Measurements from ENCODE around the gene ZNF207.
"Not testable (repeated sequence)": the region's sequence is repeated elsewhere in the genome, so short reads cannot be mapped to it uniquely, and the experiment has no call there.

The ZNF207 gene

DNA sequence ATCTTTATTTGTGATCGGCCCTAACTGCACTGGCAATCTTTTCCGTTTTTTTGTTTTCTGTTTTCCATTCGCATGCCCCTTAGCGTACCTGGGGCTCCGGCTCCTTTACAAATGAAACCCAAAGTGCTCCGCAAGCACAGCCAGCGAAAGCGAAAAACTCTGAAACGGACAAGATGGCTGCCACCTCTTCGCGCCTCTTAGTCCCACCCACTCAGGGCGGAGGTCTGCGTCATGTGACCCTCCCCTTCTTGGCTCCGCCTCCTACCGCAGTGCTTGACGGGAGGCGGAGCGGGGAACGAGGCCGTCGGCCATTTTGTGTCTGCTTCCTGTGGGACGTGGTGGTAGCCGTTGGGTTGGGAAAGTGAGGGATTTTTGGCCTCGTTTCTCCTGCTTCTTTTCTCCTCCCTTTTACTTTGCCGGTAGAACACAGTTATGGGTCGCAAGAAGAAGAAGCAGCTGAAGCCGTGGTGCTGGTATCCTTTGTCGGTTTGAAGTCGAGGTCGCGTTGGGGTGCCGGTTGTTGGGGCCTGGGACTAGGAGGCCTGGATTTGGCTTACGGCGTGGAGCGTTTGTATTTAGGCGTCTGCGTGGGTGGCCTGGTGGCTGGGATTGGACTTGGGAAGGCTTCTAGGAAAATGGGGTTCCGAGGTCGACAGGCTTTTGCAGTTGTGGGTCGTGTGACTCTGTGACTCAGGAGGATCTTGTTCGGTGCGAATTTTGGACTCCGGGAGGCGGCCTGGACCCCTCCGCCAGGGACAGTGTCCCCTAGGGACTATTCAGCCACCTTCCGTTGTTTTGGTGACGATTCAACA lies at the start of gene ZNF207:
Gene ZNF207 (plus strand): TSS at position 304 of the 812 bp plus-strand sequence. CDS start 129 bp downstream, at position 433.
- peak; percentile 97 for DNase-seq (ENCODE audit: low spot score)

DNA sequence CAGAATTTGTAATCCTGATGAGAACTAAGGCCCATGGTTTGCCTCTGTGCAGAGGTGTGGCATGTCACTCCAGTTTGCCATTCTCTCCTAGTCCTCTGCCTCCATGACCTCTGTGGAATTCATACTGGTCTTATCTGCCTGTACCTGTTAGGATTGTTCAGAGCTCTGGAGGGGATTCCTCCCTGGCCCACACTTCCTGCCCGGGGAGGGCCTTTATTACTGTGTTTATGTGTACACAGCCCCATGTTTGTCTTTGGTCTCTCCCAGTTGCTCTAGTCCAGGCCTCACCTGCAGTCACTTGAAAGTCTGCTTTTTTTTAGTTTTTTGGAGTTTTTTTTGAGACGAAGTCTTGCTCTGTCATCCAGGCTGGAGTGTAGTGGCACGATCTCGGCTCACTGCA lies 47.9 kb upstream of the ZNF207 start:
- no peak for DNase-seq (ENCODE audit: low spot score)

DNA sequence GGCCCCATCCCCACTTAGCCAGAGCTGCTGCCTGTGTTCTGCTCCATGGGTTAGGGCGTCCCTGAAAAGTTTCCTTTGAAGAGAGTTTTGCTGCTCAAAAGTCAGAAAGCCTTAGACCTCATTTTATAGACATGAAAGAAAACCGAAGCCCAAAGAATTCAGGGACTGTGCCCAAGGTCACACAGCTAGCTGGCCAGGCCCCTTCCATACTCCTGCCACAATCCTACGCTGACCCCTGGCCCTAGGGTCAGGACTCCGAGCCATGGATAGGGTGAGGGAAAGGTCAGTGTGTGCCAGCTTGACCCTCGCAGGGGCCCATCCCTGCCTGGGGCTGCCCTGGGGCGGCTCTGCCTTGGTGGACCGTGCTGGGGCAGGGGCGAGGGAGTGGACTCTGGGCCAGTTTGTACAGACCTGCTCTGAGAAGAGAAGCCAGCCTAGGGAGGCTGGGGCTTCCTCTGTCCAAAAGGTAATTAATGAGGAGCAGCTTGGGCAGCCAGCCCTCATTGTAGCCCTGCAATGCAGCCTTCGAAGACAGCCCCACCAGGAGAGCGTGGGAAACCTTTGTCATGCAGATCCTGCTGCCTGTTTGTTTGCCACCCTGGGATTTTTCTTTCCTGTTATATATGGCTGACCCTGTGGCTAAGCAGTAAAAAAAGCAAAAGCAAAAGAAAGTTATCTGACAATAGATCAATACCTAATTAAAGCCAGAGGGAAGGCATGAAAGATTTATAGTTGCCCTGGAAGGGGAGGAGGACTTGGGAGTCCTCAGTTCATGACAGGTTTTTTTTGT lies 46.9 kb upstream of the ZNF207 start:
- DNase-seq (ENCODE audit: low spot score) = no peak

DNA sequence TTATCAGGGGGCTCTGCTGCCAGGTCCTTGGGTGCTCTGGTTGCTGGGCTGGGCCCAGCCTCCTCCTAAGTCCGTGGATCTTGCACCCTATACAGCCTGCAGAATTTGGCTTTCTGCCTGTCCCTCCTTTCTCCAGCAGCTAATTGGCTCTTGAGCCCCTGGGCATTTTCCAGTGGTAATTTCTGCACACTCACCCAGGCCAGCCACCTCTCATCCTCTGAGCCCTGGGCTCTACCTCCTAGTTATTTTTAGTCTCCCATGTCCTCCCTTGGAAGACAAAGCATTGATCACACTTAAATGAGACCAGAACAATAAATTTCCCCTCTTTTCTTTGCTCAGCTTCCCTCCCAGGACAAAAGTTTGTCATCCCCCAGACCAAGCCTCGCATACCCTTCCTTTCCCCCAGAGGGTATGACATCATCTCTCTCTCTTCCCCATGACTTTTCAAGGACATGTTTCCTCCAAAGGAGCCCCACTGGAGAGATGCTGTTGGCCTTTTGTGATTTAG lies 46.1 kb upstream of the ZNF207 start:
- DNase-seq (ENCODE audit: low spot score) = no peak

DNA sequence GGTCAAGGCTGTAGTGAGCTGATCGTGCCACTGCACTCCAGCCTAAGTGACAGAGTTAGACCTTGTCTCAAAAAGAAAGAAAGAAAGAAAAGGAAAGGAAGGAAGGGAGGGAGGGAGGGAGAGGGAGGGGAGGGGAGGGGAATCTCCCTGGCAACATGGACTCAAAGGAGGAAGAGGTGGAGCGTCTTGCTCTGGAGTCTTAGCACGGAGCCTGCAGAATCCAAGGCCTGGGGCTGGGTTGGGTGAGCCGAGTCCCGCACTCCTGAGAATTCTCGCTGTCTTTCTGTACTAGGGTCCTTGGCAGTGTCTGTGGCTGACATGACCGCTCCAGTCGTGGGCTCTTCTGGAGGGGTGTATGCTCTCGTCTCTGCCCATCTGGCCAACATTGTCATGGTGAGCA lies 44.9 kb upstream of the ZNF207 start:
- no peak for DNase-seq (ENCODE audit: low spot score)

DNA sequence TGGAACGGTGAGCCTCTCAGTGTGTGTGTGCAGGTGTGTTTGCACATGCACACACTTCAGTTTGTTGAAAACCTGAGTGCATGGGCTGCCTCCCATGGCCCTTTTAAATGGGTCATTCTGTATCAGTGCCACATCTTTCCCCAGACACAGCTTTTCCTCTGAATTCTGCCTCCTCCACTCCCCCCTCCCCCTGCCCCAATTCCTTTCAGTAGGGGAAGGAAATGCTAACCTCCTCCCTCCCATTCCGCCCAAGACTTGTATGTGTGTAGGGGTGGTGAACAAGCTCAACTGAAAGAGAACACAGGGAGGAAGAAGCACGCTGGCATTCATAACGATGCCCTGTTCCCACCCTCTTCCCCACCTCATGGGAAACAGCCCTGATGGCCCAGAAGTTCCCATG lies 42.3 kb upstream of the ZNF207 start:
- DNase-seq (ENCODE audit: low spot score) = no peak

DNA sequence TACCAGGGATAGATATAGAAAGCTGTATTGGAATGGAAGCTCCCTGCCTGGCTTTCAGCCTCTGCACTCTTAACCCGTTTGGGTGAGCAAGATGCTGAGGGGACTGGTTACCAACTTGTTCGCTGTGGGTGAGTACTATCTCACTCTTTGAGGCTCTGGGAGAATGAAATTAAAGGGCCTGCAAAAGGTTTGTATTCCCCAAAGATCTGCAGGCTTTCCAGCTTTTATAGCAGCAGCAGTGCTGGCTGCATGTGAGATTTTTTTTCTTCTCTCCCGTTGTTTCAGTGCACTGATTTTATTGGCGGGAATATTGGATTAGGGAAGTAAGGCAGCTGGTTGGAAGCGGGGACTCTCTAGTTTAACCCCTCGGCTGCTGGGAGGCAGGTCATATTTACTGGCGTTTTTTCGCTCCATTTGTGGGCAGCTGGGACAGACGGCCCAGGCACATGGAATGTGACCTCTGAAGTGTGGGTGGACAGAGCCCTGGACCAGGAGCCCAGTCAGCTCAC lies 38.9 kb upstream of the ZNF207 start:
- DNase-seq (ENCODE audit: low spot score) = no peak

DNA sequence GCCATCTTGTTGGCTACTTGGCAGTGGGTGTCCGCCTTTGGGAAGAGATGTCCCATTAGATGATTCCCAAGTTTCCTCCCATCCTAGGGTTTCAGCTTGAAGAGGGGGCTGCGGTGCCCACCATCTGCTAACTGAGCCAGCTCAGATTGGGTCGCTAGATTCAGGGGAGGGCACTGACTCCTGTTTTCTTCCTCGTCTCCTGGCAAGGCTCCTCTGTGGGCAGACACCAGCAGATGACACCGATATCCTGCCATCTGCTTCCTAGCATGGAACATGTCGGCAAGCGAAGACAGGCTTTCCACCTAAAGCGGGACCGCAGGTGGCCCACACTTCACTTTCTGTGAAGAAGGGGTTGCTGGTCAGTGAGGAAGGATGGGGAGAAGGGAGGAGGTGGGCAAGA lies 35.3 kb upstream of the ZNF207 start:
- DNase-seq (ENCODE audit: low spot score) = no peak

DNA sequence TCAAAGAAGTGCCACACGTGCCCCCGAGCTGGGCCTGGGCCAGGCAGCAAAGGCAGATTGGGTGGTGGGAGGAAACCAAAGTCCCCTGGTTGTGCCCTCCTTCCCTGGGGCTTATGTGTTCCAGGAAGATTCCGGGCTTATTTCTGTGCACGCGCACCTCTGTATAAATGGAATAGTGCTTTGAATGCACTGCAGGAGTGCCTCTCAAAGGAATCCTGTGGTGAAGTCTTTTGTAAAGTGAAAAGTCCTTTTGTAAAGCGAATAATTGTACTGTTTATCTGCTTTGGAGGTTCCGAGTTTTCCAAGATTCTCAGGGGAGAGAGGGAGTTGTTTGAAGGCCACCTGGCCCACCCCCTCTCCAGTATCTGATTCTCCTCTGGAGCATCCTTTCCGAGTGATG lies 34.8 kb upstream of the ZNF207 start:
- no peak for DNase-seq (ENCODE audit: low spot score)

DNA sequence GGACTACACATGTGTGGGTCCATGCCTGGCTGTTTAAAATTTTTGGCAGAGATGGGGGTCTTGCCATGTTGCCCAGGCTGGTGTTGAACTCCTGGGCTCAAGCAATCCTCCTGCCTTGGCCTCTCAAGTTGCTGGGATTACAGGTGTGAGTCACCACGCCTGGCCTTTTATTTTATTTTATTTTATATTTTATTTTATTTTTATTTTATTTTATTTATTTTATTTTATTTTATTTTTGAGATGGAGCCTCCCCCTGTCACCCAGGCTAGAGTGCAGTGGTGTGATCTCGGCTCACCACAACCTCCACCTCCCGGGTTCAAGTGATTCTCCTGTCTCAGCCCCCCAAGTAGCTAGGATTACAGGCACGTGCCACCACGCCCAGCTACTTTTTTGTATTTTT lies 33.3 kb upstream of the ZNF207 start:
- not testable (repeated sequence) for DNase-seq (ENCODE audit: low spot score)

DNA sequence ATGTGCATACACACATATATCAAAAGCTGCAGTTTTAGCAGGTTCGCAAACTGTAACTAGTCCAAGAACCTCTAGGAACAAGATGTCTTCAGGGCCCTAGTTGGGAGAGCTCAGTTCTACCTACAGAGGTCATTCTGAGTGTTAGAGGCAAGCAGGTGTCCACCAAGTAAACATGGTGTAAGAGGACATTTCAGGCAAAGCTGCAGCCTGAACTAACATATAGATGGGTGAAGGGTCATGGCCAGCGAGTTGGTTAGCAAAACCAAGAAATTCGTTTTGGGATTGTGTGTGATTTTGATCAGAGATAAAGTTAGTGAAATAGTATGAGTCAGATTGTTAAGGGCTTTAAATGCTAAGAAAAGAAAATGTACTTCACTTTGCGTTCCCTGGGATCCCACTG lies 32.6 kb upstream of the ZNF207 start:
- no peak for DNase-seq (ENCODE audit: low spot score)

DNA sequence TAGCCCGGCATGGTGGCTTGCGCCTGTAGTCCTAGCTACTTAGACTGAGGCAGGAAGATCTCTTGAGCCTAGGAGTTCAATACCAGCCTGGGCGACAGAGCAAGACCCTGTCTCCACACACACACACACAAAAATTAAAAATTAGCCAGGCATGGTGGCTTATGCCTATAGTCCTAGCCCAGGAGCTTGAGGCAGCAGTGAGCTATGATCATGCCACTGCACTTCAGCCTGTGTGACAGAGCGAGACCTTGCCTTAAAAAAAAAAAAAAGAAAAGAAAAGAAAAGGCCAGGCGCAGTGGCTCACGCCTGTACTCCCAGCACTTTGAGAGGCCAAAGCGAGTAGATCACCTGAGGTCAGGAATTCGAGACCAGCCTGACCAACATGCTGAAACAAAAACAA lies 31.9 kb upstream of the ZNF207 start:
- DNase-seq (ENCODE audit: low spot score) = no peak

DNA sequence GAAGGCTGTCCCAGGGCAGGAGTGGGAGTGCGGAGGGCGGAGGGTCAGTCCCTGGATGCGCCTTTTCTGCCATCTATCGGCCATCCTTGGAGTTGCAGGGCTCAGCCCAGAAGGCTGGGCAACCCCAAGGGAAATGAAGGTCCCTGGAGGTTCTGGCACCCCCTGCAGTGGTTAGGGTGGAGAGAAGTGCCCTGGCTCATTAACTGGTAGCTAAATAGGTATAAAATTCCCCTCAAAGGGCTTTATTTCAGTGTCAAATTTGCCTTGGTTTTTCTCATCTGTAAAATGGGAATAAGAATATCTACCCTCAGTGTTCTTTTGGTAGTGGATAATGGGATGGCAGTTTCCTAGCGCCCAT lies 30.4 kb upstream of the ZNF207 start:
- DNase-seq (ENCODE audit: low spot score) = peak; percentile 80

DNA sequence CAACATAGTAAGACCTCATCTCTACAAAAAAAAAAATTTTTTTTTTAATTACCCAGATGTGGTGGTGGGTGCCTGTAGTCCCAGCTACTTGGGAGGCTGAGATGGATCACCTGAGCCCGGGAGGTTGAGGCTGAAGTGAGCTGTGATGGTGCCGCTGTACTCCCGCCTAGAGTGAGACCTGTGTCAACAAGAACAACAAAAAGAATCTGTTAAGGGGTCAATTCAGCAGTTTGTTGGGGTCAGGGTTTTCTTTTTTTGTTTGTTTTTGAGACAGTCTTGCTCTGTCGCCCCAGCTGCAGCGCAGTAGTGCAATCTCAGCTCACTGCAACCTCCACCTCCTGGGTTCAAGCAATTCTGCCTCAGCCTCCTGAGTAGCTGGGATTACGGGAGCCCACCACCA lies 29.9 kb upstream of the ZNF207 start:
- not testable (repeated sequence) for DNase-seq (ENCODE audit: low spot score)

DNA sequence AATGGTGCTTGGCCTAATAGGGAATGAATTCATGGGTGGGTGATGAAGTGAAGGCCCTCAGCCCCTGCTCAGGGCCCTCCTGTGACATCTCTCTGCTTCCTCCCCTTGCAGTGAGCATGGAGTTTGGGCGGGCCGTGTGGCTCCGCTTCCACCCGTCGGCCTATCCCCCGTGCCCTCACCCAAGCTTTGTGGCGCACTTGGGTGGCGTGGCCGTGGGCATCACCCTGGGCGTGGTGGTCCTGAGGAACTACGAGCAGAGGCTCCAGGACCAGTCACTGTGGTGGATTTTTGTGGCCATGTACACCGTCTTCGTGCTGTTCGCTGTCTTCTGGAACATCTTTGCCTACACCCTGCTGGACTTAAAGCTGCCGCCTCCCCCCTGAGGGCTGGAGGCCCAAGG lies 29.1 kb upstream of the ZNF207 start:
- no peak for DNase-seq (ENCODE audit: low spot score)

DNA sequence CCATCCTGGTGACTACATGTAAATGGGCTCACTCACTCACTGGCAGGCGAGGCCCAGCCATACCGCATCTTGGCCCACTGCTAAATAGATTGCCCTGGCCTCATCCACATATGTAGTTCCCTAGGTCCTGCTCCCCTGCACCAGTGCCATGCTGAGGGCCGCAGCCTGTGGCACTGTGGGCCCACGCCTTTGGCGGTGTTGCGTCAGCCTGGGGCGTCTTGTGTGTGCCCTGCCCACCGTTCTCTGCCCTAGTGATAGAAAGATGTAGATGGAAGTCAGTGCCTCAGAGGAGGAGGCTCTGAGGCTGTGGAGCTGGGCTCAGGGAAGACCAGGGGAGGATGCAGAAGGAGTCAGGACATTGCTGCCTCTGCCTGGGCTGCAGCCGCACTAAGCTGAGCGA lies 26.9 kb upstream of the ZNF207 start:
- no peak for DNase-seq (ENCODE audit: low spot score)

DNA sequence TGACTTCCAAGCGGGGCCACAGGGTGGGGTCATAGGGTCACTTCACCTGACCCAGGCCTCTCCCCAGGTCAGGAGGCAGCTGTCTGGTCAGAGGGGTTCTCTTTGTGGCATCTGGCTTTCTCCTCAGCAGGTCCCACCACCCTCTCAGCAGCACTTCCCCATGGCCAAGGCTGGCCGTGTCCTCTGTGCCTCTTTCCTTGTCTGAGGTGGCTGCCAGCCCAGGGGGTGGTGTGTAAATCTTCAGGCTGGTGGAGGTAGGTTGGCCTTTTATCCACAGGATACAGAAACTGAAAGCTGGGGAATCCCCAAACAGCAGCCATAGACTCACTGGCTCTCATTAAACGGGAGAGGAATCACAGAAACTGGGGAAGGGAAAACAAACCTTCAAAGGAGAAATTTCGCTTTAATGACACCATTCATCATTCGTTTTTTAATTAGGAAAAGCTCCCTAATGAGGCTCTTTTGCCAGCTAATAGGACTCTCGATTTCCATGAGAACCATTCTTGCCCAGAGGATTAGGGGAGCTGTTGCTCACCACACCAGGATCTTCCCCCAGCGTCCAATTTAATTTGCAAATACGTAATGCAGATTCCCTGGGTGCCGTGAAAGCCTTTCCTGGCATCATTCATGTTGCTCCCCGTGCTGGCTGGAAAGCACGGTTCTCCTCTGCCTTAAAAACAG lies 26.0 kb upstream of the ZNF207 start:
- peak; percentile 62 for DNase-seq (ENCODE audit: low spot score)

DNA sequence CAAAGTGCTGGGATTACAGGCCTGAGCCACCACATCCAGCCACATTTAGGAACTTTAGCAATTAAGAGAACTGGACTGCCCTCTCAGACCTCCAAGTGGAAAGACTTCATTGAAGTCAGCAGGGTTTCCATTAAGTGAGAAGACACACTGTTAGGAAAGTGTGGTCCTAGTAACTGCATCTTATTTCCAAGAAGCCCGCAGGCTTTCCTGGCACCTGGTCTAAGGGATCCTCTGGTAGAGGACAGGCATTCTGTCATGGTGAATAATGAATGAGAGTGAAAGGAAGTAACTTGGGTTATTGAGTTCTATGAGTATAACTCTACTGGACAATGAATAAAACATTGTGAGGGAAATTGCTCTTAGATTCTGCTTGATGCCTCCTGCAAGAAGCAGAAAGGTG lies 22.0 kb upstream of the ZNF207 start:
- DNase-seq (ENCODE audit: low spot score) = no peak

DNA sequence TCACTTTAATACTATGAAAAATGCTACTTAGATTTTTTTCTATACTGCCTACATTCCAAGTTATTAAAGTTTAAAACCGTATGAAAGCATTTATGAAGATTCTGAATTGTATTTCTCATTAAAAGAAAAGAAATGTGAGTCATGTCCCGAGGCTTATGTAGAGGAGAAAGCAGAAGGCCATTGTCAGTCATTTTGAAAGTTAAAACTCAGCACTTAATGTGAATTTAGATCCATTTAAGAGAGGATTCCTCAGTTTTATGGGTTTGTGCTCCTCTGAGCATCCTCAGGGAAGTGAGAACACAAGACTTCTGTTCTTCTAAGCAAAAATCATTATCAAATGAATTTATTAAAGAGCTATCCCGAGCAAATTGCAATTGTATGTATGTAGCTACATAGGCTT lies 19.8 kb upstream of the ZNF207 start:
- no peak for DNase-seq (ENCODE audit: low spot score)

DNA sequence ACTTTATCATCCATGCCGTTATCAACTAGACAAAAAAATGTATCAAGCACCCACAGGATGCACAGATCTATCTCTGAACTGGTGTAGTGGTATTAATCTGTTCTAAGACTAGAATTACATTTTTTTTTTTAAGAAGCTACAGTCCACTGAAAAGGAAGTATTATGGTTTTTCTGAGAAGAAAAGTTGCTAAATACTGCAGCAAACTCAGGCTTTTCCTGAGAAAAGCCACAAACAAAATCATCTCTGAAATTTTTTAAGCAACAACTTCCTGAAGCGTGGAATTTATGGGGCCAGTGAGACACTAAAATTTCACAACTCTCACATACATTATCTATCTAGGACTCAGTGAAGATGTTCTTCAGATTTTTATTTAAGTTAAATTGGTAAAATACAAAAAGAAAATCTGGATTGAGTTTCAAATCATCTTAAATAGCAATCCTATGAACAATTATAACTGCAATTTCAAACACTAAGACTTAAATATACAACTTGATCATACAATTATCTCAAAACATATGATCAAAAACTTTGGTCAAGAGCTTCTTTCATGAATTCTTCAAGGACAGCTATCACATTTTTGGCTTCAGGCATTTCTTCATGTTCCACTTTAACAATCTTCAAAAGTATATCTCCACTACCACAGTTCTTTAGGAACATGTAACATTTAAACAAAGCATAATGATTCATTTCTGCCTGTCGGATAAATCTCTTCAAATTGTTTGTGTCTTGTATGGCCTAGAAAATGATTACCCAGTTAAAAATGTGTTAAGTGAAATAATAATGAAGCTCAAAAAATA lies 18.5 kb upstream of the ZNF207 start:
- DNase-seq (ENCODE audit: low spot score) = no peak

DNA sequence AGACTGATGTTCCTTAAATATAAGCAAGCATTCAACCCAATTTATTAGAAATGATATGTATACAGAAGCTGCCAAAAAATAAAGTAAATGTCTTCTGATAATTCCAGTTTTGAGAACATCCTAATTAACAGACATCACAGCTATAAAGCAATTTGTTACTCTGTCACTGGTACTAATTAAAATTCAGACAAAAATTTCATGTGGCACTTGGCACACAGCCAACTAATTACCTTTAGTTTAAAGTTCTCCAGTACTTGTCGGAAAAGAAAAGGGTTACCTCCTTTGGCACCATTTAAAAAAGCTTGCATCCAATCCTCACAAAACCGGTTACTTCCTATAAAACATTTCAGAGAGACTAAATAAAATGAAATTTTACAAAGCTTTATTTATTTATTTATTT lies 16.8 kb upstream of the ZNF207 start:
- DNase-seq (ENCODE audit: low spot score) = no peak

DNA sequence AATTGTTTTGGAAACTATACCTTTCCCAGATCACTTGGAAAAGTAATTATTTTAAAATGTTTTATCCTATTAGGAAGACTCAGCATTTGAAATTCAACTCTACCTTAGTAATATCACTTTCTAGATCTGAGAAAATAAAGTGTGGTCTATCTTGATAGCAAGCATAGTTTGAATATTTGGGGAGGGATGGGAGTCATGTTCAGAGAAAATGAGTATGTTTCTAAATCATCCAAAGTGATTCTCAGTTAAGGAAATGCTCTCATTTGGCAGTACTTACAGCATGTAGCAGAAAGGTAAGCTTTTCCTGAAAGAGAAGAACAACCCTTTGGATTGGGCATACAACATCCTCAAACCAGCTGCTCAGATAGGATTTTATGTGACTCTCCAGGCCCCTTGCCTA lies 14.9 kb upstream of the ZNF207 start:
- no peak for DNase-seq (ENCODE audit: low spot score)

All from Ammon's horn (tissue), 1 donor.